HG03066 (cell line): ENCODE results near the gene CXCL17.

Experiments used
- ATAC-seq: cut with Tn5 transposase; IDR thresholded peaks from one replicate; pipeline ENCODE4 v1.9.1; 2021; ENCODE audit warnings: low read depth; ENCODE audit not compliant: unreplicated experiment

The CXCL17 gene

DNA sequence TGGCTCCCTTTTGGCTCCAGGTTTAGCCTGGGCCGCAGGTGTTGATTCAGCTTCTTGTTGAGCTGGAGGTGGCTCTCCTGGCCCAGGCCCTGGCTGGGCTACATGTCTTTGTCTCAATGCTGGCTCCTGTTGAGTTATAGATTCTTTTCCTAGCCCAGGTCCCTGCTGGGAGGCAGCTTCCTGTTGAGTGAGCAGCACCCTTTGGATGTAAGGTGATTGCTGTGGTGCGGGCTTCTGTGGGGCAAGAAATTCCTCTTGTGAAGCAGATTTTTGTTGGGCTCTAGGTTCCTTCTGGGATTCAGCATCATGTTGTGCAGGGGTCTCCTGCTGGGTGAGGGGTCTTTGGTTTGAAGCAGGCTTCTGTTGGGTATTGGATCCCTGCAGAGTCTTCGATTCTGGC, 16.1 kb downstream of the CXCL17 start:
- no peak for ATAC-seq

DNA sequence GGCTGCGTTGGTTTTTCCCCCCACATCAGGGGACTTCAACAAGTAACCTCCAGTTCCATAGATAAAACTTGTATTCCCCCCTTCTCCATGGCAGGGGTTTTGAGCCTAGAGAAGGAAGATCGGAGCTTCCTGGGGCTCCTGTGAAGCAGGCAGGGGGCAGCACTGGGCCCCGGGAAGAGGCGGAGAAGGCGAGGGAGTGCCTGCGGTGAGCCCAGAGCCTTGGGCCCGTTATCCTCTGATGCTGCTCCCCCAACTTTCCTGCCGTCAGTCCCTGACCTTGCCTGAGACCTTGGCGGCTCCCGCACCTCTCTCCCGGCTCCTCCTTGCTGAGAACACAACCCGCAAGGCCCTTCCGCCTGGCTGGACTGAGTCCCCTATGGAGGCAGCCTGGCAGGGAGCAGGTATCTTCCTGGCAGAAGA, 18.0 kb downstream of the CXCL17 start:
- ATAC-seq = no peak

DNA sequence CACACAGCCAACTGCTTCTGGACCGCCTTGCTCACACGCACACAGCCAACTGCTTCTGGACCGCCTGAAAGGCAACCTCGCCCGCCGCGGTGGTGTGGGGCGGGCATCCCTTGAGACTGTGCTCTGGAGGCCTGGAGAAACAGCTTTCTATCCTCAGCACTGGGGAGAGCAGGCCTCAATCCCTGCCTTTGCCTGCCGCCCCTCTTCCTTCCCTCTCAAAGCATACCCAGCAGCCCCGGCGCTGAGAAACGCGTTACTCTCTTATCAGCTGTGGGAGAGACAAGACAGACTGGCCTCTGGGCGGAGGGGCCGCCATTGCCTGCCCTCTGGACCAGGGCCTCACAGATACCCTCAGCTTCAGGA, 18.4 kb downstream of the CXCL17 start:
- ATAC-seq = no peak

DNA sequence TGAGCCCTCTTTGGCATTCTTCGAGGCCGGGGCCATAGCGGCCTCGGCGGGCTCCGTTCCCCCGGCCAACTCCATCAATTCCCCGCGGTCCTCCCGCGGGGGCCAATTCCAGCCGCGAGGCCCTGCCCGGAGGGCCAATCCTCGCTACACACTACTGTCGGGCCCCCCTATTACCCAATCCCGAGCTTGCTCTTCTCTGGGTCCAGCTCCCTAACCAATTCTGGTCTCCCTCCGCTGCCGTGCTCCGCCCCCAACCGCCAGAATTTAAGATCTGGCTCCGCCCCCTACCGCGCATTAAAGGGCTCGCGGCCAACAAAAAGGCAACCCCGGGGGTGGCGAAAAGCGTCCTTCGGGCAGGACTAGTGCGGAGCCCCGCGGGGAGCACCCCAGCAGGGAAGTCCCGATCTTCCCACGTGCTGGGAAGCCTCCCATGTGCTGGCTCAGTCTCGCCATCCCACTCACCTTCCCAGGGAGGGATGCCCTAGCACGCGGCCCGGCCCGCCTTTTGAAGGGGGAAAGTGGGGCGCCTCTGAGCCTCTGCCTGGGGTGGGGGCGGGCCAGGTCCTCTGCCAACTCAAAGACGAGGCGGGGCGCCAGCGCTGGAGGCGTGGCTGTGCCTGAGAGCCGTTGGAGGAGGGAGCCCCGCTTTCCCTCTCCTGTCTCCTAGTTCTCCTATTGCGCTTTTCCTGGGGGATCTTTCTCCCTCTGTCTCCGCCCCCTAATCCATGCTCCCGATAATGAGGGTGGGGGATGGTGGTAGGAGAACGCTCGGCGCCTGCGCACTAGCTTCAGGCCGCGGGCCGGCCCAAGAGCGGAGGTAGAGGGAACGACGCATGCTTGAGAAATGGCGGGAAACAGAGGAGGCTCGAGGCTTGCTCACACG, 19.0 kb downstream of the CXCL17 start:
- ATAC-seq = peak; percentile 89

DNA sequence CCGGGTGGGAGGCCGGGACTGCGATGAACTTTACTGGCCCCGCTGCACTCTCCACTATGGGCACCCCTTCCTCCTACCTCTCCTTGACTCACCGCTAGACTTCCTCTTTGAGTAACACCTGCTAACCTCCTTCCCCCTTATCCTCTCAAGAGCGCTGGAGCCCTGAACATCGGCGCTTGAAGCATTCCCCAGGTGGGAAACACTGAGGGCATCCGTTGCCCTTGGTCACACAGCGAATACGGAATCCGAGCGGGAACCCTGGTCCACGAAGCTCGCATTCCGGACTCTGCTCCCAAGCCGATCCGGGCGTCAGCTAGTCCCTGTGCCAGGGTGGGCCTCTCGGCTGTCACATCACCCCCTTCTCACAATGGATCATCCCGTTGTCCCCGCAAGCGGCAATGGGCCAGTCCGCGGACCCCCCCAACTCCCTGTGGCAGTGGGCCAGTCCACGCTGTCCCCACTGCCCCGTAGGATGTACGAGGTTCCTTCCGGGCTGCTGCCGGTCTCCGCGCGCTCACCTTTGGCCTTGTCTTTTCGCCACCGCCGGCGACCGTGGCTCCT, 19.8 kb downstream of the CXCL17 start:
- peak; percentile 27 for ATAC-seq

DNA sequence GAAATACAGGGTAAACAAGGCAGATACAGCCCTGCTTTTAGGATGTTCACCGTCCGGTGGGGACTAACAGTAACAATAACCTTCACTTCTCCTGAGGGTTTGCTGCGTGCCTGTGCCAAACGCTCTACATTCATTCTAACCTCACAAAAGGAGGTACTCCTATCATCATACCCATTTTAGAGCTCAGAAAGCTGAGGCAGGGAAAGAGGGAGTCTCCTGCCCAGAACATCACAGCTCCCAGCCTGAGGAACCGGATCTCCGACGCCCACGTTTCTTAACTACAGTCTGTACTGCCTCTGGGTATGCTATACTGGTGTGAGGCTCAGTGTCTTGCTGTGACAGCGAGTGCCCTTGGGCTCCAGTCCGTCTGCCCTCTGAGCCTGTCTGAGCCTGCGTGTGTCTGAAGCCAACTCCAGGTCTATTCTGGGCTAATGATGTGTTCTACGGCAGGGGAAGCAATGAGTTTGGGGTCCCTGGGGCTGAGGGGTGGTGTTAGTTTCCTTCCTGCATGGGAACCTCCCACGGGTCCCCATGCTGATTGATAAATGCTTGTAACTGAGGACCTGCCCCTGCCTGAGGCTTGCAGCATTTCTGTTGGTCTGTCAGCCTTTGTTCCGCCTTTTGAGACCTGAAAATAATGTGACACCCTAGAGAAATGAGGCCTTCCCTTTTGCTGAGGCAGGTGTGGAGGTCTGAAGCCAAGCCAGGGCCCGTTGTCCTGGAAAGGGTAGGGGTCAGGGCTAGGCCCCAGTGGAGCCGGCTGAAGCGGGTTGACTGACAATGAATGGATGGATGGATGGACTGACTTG, 20.4 kb downstream of the CXCL17 start:
- ATAC-seq = no peak

DNA sequence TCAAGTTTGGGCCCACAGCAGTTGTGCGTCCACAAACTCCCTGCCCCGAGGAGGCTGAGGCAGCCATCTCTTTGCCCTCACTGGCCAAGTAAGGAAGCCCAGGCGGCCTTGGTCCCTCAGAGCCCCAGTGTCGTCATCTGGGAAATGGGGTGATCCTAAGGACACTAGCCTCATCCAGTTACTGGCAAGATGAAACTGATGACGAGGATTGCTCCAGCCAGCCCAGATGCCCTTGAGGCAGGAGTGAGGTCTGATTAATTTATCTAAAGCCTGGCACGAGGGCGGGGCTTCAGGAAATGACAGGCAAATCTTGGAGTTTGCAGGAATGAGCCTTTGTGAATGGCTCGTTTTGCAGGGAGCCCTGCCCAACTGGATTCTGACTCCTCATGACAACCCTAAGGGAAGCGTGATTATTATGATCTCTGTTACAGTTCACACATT, 21.1 kb downstream of the CXCL17 start:
- ATAC-seq = no peak

DNA sequence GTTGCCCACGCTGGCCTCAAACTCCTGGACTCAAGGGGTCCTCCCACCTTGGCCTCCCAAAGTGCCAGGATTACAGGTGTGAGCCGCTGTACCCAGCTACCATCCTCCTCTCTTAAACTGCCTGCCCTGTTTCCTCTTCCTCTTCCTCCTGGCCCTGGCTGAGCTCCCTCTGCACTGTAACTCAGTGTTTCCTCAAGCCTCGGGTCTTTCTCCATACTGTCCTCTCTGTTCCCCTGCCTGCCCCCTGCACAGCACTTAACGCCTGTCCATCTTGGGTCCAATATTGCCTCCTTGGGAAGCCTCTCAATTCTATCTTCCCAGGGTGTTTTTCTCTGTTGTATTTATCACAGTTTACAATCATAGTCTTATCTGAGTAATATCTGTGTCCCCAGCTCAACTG, 21.6 kb downstream of the CXCL17 start:
- ATAC-seq = no peak

DNA sequence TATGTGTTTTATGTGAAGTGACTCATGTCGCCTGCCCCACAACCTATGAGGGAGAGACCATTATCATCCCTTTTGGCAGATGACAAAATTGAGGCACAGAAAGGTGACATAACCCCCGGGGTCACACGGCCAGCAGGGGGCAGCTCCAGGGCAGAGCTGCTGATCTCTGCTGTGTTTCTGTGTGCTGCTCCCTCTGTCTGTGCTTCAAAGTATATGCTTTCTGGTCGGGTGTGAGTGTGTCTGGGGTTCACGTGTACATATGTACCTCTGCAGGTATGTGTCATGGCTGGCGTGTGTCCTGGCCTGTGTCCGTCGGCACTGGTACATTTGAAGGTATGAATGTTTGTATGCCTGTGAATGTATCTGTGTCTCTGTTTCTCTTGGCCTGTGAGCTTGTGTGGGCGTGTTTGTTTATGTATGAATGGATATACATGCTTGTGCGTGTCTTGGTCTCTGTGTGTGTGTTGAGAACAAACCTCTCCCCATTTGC, 22.6 kb downstream of the CXCL17 start:
- no peak for ATAC-seq

DNA sequence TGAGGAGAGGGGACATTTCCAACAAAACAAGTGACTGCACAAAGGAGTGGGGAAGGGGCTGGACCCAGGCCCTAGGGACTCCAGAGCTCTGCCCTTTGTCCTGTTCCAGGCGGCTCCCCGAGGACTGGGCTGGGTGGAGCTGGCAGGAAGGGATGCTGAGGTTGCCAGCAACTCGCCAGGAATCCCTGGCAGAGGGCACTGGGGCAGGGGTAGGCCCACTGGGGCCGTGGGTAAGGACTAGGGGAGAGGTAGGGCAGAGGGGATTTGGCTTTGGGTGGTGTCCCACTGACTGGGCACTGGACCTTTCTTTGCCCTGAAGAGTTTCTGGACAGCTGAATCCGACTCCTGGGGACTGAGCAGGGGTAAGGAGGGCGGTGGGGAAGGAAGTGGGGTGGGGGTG, 23.4 kb downstream of the CXCL17 start:
- ATAC-seq = no peak

DNA sequence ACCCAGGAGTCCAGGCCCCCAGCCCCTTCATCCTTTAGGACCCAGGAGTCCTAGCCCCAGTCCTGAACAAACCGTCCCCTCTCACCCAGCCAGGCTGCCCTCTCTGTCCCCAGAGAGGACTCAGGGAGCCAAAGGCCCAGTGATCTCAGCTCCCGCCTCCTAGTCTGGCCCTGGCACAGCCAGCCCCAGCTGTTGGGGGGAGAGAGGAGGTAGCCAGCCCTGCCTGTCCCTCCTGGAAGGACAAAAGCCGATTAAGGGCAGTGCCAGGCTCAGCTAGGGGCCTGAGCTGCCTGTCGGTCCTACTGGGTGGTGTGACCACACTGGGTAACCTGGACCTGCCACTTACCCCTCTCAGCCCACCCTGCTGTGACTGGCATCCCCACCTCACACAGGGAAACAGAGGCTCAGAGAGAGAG, 30.1 kb downstream of the CXCL17 start:
- ATAC-seq = no peak

DNA sequence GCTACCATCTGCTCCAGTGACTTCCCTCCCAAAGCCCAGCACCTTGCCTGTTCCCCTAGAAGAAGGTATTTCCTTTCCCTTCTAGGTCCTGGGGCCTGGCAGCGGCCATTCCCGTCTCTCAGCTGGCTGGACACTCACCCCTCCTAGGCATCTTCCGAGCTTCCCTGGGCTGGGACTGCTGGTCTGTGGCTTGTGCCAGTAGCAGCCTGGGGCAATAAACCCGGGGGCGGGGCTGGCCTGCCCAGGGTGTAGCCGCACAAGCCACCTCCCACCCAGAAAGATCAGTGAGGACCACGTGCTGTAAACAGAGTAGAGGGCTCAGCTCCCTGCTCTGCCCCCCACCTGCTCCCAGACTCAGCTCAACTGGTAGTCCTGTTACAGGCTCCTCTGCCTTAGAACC, 30.5 kb downstream of the CXCL17 start:
- ATAC-seq = no peak

DNA sequence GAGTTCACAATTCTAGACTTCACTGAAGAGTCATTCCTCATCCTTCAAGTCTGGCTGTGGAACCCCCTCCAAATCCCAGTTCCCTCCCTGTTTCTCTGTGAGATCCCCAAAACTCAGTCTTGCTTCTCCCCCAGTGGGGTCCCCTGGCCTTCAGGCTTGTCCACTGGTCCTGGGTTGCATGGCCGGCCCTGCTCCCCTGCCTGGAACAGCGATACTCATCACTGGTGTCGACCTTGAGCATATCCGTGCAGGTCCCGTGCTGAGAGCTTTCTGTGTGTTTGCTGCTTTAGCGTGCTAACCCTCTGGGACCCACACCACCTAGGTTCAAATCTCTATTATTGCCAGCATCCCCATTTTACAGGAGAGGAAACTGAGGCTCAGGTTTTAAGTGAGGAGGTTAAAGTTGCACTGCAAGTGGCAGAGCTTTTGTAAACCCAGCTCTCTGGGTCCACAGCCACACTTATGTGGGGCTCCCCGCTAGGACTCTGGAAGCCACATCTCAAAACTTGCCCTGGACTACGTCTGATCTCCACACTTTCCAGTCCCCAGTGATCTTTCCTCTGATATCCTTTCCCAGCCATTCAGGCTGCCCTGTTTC, 31.1 kb downstream of the CXCL17 start:
- no peak for ATAC-seq

DNA sequence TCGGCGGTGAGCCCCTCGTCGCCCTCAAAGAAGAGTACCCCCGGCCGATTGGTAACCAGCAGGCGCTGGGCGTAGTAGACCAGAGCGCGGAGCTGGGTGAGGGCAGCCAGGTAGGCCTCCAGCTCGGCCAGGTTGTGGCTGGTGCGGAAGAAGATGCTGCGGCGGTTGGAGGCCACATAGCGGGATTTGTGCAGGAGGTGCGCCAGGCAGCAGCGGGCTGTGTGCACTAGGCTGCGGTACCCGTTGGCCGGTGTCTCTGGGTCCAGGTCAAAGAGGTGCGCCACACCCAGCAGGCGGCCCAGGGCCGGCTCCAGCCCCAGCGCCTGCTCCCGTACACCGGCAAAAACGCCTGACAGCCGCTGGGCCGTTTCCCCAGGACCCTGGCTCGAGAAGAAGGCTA, 32.4 kb downstream of the CXCL17 start:
- ATAC-seq = no peak

DNA sequence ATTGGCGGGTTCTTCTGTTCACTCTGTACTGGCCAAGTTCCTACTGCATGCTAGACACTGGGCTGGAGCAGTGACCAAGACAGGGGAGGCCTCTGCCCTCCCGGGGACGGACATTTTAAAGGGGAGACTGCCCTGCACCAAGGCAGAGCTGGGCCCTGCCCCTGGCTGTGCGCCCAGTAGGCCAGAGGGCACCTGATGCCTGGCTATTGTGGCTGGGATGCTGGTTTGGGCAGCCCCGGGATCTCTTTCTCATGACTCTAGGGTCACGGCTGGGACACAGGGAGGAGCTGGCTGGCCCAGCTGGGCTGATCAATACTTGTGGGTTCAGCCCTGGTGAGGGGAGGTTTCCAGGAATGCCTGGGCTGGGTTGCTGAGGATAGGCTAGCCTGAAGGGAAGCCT, 33.3 kb downstream of the CXCL17 start:
- ATAC-seq = no peak

DNA sequence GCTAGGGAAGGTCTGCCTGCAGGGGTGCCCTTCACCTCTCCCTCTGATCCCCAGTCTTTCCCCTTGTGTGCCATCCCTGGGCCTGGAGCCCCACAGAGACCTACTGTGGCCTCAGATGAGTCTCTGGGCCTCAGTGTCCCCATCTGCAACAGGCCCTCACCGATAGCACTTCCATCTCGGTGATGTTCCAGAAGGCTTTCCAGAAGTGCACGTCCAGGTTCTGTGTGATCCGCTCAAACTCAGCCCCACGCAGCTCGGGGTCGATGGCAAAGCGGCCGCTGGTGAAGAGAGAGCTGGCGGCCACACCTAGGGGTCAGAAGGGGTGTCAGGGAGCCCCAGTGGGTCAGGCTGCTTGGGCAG, 35.0 kb downstream of the CXCL17 start:
- no peak for ATAC-seq

DNA sequence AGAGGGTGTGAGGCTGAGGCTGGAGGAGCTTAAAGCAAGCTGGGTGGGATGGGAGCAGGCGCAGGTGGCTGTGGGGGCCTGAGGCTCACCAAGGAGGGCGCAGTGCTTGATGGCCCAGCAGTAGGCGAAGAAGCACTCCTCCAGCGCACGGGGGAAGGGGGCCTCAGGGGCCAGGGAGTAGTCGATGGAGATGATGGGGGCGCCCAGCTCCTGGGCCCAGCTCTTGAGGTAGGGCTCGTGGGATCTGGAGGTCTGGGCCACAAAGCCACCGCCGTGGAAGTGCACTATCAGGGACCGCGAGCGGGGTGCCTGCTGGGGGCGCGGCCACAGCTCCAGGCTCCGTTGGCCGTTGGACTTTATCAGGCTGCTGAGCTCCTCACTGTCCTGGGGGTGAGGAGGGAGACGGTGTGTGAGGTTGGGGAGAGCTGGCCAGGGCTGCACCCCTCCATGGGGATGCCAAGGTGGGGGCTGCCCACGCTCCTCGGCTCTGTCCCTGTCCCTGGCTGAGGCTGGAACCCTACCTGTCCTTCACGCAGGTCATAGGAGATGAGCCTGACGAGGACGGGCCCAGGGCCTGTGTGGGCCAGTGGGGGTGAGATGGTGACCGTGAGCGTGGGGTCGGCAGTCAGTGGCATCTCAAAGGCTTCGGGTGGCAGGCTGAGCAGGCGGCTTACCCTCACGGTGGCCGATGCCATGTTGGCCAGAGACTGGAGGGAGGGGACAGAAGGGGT, 35.5 kb downstream of the CXCL17 start:
- ATAC-seq = no peak

DNA sequence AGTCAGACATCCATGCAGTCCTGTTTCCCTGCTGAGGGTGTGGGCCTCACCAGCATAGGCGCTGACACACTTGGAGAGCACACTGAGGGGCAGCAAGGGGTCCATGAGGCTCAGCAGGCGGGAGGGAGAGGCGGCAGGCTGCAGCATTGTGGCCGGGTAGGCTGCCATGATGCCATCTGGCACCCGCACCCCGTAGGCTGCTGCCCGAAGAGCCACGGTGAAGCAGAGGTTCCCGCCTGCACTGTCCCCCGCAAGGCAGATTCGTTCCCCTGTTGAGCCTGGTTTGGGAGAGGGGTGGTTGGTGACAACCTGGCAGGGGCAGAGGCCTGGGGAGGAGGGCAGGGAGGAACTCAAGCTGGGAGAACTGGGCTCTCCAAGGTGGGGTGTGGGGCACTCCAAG, 36.6 kb downstream of the CXCL17 start:
- ATAC-seq = no peak

DNA sequence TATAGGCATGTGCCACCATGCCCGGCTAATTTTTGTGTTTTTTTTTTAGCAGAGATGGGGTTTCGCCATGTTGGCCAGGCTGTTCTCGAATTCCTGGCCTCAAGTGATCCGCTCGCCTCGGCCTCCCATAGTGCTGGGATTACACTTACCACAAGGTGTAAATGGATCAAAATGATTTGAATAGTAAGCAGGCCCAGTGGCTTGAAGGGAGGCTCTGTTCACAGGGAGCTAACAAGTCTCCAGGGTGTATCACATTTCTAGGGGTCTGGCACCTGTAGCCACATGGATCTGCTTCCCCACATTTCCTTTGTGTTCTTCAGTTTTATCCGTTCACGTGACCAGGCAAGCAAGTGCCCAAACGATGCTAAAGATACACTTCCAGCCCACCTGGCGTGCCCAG, 39.2 kb downstream of the CXCL17 start:
- no peak for ATAC-seq

DNA sequence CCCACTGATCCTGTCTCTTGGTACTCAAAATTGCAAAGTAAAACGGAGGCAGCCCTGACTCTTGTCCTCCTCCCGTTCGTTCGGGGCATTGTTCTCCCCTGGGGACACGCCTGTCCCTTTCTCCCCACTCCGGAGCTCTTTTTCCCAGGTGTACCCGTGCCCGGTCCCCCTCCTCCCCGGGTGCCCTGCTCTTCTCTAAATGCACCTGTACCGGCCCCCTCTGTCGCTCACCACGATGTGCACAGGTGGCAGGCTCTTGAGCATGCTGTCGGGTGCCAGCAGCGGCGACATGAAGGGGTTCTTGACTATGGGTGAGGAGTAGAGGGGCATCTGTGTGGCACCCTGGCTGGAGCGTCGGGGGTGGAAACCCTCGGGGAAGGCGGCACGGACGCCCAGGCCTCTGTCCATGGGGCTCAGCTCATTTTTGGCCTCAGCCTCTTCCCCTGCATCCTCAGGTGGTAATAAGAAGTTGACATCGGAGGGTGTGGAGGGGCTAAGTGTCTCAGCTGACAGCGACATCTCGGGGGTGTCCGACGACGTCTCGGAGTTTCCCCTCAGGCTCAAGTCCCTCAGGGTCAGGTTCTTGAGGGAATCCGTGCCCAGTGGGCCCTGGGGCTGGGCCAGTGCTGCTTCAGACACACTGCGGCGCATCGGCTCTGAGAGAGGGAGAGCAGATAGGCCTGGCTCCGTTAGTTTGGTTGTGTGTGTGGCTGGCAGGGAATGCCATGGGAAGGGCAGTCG, 40.2 kb downstream of the CXCL17 start:
- no peak for ATAC-seq
